ENCODE measurements around the gene INPP5F. TPM values are rescaled to one million over a fixed set of nuclear protein-coding genes. Genes with fewer than 3 reads are reported as not detected.
A peak's percentile ranks its signal among the peaks of the same experiment; 100 is the strongest.

INPP5F gene
- 10 to 100 TPM in 1 of 2 donors, 1 to 10 TPM in 1; 6.7 to 15.4 TPM for total RNA-seq

GRCh38 chr10:119725828-119726675, at the start of gene INPP5F:
INPP5F (plus strand) TSS chr10:119726050; CDS start chr10:119726263, 213 bp downstream.
- no peaks in the 10 kb centered on the region for H3K27me3 Mint-ChIP-seq
- no peaks in the 10 kb centered on the region for H3K36me3 Mint-ChIP-seq
- H3K9me3 Mint-ChIP-seq = no peaks in the 10 kb centered on the region
- peaks cover 23 to 37% of the 10 kb centered on the region in 2 donors for H3K4me1 Mint-ChIP-seq (ENCODE audit: low read depth in 2 of 2)
- ATAC-seq = peak; percentile 99
- H3K27ac Mint-ChIP-seq = peak within 1 kb of the TSS; percentile 75 to 79
- DNase-seq (ENCODE audit: low spot score) = peak; percentile 99
- H3K4me3 Mint-ChIP-seq = peak within 1 kb of the TSS; percentile 91

GRCh38 chr10:119677126-119677525, 48.7 kb upstream of the INPP5F start:
- Mint-ChIP-seq H3K4me3 (no peak overlapping the region), H3K36me3 (no peaks in the 10 kb centered on the region), H3K27ac (no peak overlapping the region), H3K9me3 (no peaks in the 10 kb centered on the region), H3K4me1 (ENCODE audit: low read depth in 2 of 2) (peaks cover 4 to 12% of the 10 kb centered on the region in 2 donors), H3K27me3 (peaks cover 0 to 2% of the 10 kb centered on the region in 2 donors)
- ATAC-seq (no peak), DNase-seq (ENCODE audit: low spot score) (no peak)

- H3K4me3 Mint-ChIP-seq = no peak overlapping the region
These were observed 47.7 kb upstream of the INPP5F start for GRCh38 chr10:119677904-119678755.

GRCh38 chr10:119679480-119679829, 46.4 kb upstream of the INPP5F start:
- Mint-ChIP-seq H3K9me3 (no peaks in the 10 kb centered on the region), H3K36me3 (no peaks in the 10 kb centered on the region), H3K4me3 (no peak overlapping the region), H3K4me1 (ENCODE audit: low read depth in 2 of 2) (peaks cover 10 to 11% of the 10 kb centered on the region in 2 donors), H3K27me3 (peaks cover 0 to 4% of the 10 kb centered on the region in 2 donors), H3K27ac (no peak overlapping the region)
- ATAC-seq (no peak), DNase-seq (ENCODE audit: low spot score) (no peak)

More at GRCh38 chr10:119677904-119678755, 47.7 kb upstream of the INPP5F start:
- no peak overlapping the region for H3K27ac Mint-ChIP-seq
- ATAC-seq = no peak
- no peaks in the 10 kb centered on the region for H3K9me3 Mint-ChIP-seq
- no peak for DNase-seq (ENCODE audit: low spot score)
- H3K4me1 Mint-ChIP-seq (ENCODE audit: low read depth in 2 of 2) = peaks cover 10 to 12% of the 10 kb centered on the region in 2 donors
- H3K36me3 Mint-ChIP-seq = no peaks in the 10 kb centered on the region
- H3K27me3 Mint-ChIP-seq = peaks cover 0 to 4% of the 10 kb centered on the region in 2 donors

- no peak overlapping the region for H3K4me3 Mint-ChIP-seq
- no peaks in the 10 kb centered on the region for H3K9me3 Mint-ChIP-seq
- DNase-seq (ENCODE audit: low spot score) = no peak
- peaks cover 0 to 4% of the 10 kb centered on the region in 2 donors for H3K27me3 Mint-ChIP-seq
- no peak overlapping the region for H3K27ac Mint-ChIP-seq
- no peaks in the 10 kb centered on the region for H3K36me3 Mint-ChIP-seq
- H3K4me1 Mint-ChIP-seq (ENCODE audit: low read depth in 2 of 2) = peaks cover 10 to 11% of the 10 kb centered on the region in 2 donors
- ATAC-seq = no peak
These were observed 45.8 kb upstream of the INPP5F start for GRCh38 chr10:119680050-119680449.

- H3K4me3 Mint-ChIP-seq = no peak overlapping the region
- H3K27ac Mint-ChIP-seq = no peak overlapping the region
- DNase-seq (ENCODE audit: low spot score) = no peak
- H3K4me1 Mint-ChIP-seq (ENCODE audit: low read depth in 2 of 2) = peaks cover 10 to 11% of the 10 kb centered on the region in 2 donors
- H3K36me3 Mint-ChIP-seq = no peaks in the 10 kb centered on the region
- ATAC-seq = no peak
- H3K9me3 Mint-ChIP-seq = no peaks in the 10 kb centered on the region
- H3K27me3 Mint-ChIP-seq = peaks cover 0 to 4% of the 10 kb centered on the region in 2 donors
These were observed 45.2 kb upstream of the INPP5F start for GRCh38 chr10:119680650-119681081.

GRCh38 chr10:119686465-119687191, 39.2 kb upstream of the INPP5F start:
- Mint-ChIP-seq H3K27me3 (peaks cover 0 to 4% of the 10 kb centered on the region in 2 donors), H3K27ac (peak overlapping the region; percentile 45 to 84)
- peak; percentile 85 to 86 for ATAC-seq

GRCh38 chr10:119687192-119688032, 38.4 kb upstream of the INPP5F start:
- Mint-ChIP-seq H3K9me3 (no peaks in the 10 kb centered on the region), H3K4me1 (ENCODE audit: low read depth in 2 of 2) (peaks cover 25 to 34% of the 10 kb centered on the region in 2 donors)

More at GRCh38 chr10:119686465-119687191, 39.2 kb upstream of the INPP5F start:
- Mint-ChIP-seq H3K36me3 (no peaks in the 10 kb centered on the region), H3K9me3 (no peaks in the 10 kb centered on the region), H3K4me1 (ENCODE audit: low read depth in 2 of 2) (peaks cover 31 to 41% of the 10 kb centered on the region in 2 donors), H3K4me3 (peak overlapping the region; percentile 59)
- peak; percentile 77 for DNase-seq (ENCODE audit: low spot score)

GRCh38 chr10:119688033-119688508, 37.8 kb upstream of the INPP5F start:
- H3K36me3 Mint-ChIP-seq = no peaks in the 10 kb centered on the region
- H3K9me3 Mint-ChIP-seq = peaks cover 2% of the 10 kb centered on the region
- no peaks in the 10 kb centered on the region for H3K27me3 Mint-ChIP-seq
- DNase-seq (ENCODE audit: low spot score) (no peak), ATAC-seq (no peak)
- H3K4me3 Mint-ChIP-seq = no peak overlapping the region
- peaks cover 30 to 38% of the 10 kb centered on the region in 2 donors for H3K4me1 Mint-ChIP-seq (ENCODE audit: low read depth in 2 of 2)
- no peak overlapping the region for H3K27ac Mint-ChIP-seq

More at GRCh38 chr10:119687192-119688032, 38.4 kb upstream of the INPP5F start:
- Mint-ChIP-seq H3K36me3 (no peaks in the 10 kb centered on the region), H3K27me3 (no peaks in the 10 kb centered on the region), H3K4me3 (peak overlapping the region; percentile 59), H3K27ac (peak overlapping the region; percentile 45 to 84)
- ATAC-seq (no peak), DNase-seq (ENCODE audit: low spot score) (no peak)

GRCh38 chr10:119689016-119689580, 36.8 kb upstream of the INPP5F start:
- Mint-ChIP-seq H3K4me3 (no peak overlapping the region), H3K4me1 (ENCODE audit: low read depth in 2 of 2) (peaks cover 40 to 48% of the 10 kb centered on the region in 2 donors), H3K27me3 (no peaks in the 10 kb centered on the region), H3K36me3 (no peaks in the 10 kb centered on the region), H3K9me3 (peaks cover 3% of the 10 kb centered on the region), H3K27ac (peak overlapping the region in 1 of 2 donors; percentile 2)
- ATAC-seq (no peak), DNase-seq (ENCODE audit: low spot score) (no peak)

GRCh38 chr10:119691726-119692125, 34.1 kb upstream of the INPP5F start:
- H3K9me3 Mint-ChIP-seq = peaks cover 3% of the 10 kb centered on the region
- peaks cover 6% of the 10 kb centered on the region for H3K36me3 Mint-ChIP-seq
- H3K4me3 Mint-ChIP-seq = no peak overlapping the region
- H3K4me1 Mint-ChIP-seq (ENCODE audit: low read depth in 2 of 2) = peaks cover 42 to 55% of the 10 kb centered on the region in 2 donors
- ATAC-seq = no peak
- H3K27ac Mint-ChIP-seq = no peak overlapping the region
- DNase-seq (ENCODE audit: low spot score) = no peak
- H3K27me3 Mint-ChIP-seq = no peaks in the 10 kb centered on the region

Measured in natural killer cell treated with Interleukin-12 subunit alpha and Interleukin-12 subunit beta and Interleukin-15 and Interleukin-18, amount 100 ng/mL, for 72 hours (primary cell).